ENCODE measurements around the gene PNCK.
"Not testable (repeated sequence)": the region's sequence is repeated elsewhere in the genome, so short reads cannot be mapped to it uniquely, and the experiment has no call there.

The PNCK gene

DNA sequence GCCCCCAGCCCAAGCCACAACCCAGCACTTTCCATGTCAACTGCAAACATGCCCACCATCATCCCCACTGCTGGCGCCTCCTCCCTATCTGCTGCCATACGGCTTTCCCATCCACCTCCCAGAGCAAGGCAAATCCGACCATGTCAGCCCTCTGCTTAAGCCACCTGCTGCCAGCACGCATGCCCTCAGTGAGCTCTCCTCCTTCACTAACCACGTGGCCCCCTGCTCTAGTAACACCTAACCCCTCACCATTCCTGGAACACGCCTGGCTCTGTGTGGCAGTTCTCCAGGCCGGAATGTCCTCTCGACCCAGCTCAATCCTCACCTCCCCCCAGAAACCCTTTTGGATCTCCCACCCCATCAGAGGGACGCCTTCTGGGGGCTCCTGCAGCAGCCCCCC is 33.2 kb upstream of the PNCK start:
- Histone ChIP-seq H3K27me3 (ENCODE audit: control insufficient read depth in 1 of 2, insufficient read depth in 2 of 2, low read length in 2 of 2) (no peaks in the 10 kb centered on the region), H3K9ac (ENCODE audit: low read depth in 1 of 2, low read length in 2 of 2) (no peak overlapping the region), H3K4me1 (ENCODE audit: control insufficient read depth in 1 of 2, insufficient read depth in 2 of 2, low read length in 2 of 2) (peaks cover 4 to 12% of the 10 kb centered on the region in 2 donors), H3K4me3 (ENCODE audit: low read depth in 1 of 2, low read length in 2 of 2) (no peak overlapping the region), H3K36me3 (ENCODE audit: control insufficient read depth in 1 of 2, insufficient read depth in 2 of 2, low read length in 2 of 2) (peaks cover 2 to 29% of the 10 kb centered on the region in 2 donors), H3K27ac (ENCODE audit: low read depth, low read length) (no peak overlapping the region), H3K9me3 (ENCODE audit: control insufficient read depth in 1 of 2, low read length in 2 of 2) (no peaks in the 10 kb centered on the region)

GRCh38 chrX:153705403-153706060 is 31.9 kb upstream of the PNCK start:
- H3K27ac ChIP-seq (ENCODE audit: low read depth, low read length); H3K9me3 ChIP-seq (ENCODE audit: control insufficient read depth in 1 of 2, low read length in 2 of 2): not testable (repeated sequence)
- peaks cover 2 to 28% of the 10 kb centered on the region in 2 donors for H3K36me3 ChIP-seq (ENCODE audit: control insufficient read depth in 1 of 2, insufficient read depth in 2 of 2, low read length in 2 of 2)

DNA sequence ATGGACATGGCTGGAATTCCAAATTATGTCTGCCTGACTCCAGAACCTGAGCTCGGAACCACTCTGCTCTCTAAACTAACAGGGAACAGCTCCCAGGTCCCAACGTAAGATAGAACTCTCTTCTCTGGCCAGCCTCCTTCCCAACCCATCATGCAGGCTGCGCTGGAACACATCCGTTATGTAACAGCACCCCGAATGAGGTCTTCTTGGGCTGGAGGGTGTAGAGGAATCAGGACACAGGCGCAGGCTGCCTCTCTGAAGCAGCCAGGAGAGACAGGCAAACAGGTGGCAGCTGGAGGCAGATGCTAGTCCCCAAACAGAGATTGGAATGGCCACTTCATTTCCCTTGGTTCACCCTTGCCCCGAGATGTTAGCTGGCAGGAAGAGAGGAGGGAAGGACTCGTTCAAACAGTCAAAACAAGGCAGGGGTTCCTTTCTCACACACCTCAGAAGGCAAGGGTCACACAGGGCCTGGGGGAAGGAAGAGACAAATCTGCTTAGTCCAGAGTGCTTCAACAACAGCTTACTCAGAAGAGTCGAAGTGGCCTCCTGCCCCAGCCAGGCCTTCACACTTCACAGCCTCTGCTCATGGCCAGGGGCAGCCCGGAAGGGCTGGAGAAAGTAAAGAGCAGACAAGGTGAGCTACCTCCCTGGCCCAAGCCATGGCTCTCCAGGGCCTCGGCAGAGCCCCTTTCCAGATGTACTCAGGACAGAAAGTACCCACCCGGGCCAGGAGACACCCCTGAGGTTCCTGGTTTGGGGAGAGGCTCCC is 31.2 kb upstream of the PNCK start:
- not testable (repeated sequence) for H3K9ac ChIP-seq (ENCODE audit: low read depth in 1 of 2, low read length in 2 of 2); H3K4me3 ChIP-seq (ENCODE audit: low read depth in 1 of 2, low read length in 2 of 2); H3K9me3 ChIP-seq (ENCODE audit: control insufficient read depth in 1 of 2, low read length in 2 of 2); H3K27me3 ChIP-seq (ENCODE audit: control insufficient read depth in 1 of 2, insufficient read depth in 2 of 2, low read length in 2 of 2); H3K27ac ChIP-seq (ENCODE audit: low read depth, low read length)
- Histone ChIP-seq H3K36me3 (ENCODE audit: control insufficient read depth in 1 of 2, insufficient read depth in 2 of 2, low read length in 2 of 2) (peaks cover 2 to 25% of the 10 kb centered on the region in 2 donors), H3K4me1 (ENCODE audit: control insufficient read depth in 1 of 2, insufficient read depth in 2 of 2, low read length in 2 of 2) (peaks cover 12 to 23% of the 10 kb centered on the region in 2 donors)

More at GRCh38 chrX:153705403-153706060, 31.9 kb upstream of the PNCK start:
- not testable (repeated sequence) for H3K27me3 ChIP-seq (ENCODE audit: control insufficient read depth in 1 of 2, insufficient read depth in 2 of 2, low read length in 2 of 2); H3K9ac ChIP-seq (ENCODE audit: low read depth in 1 of 2, low read length in 2 of 2); H3K4me3 ChIP-seq (ENCODE audit: low read depth in 1 of 2, low read length in 2 of 2)
- H3K4me1 ChIP-seq (ENCODE audit: control insufficient read depth in 1 of 2, insufficient read depth in 2 of 2, low read length in 2 of 2), result peaks cover 9 to 18% of the 10 kb centered on the region in 2 donors

- H3K9me3 ChIP-seq (ENCODE audit: control insufficient read depth in 1 of 2, low read length in 2 of 2), result no peaks in the 10 kb centered on the region
- H3K27ac ChIP-seq (ENCODE audit: low read depth, low read length), result no peak overlapping the region
- H3K9ac ChIP-seq (ENCODE audit: low read depth in 1 of 2, low read length in 2 of 2), result no peak overlapping the region
- no peaks in the 10 kb centered on the region for H3K27me3 ChIP-seq (ENCODE audit: control insufficient read depth in 1 of 2, insufficient read depth in 2 of 2, low read length in 2 of 2)
- no peak overlapping the region for H3K4me3 ChIP-seq (ENCODE audit: low read depth in 1 of 2, low read length in 2 of 2)
- peaks cover 2 to 25% of the 10 kb centered on the region in 2 donors for H3K36me3 ChIP-seq (ENCODE audit: control insufficient read depth in 1 of 2, insufficient read depth in 2 of 2, low read length in 2 of 2)
- H3K4me1 ChIP-seq (ENCODE audit: control insufficient read depth in 1 of 2, insufficient read depth in 2 of 2, low read length in 2 of 2), result peaks cover 12 to 23% of the 10 kb centered on the region in 2 donors
These were observed 30.5 kb upstream of the PNCK start for GRCh38 chrX:153704021-153704526.

GRCh38 chrX:153703036-153703370 is 29.4 kb upstream of the PNCK start:
- peaks cover 2 to 25% of the 10 kb centered on the region in 2 donors for H3K36me3 ChIP-seq (ENCODE audit: control insufficient read depth in 1 of 2, insufficient read depth in 2 of 2, low read length in 2 of 2)
- peak overlapping the region; percentile 10 for H3K27ac ChIP-seq (ENCODE audit: low read depth, low read length)
- peaks cover 12 to 23% of the 10 kb centered on the region in 2 donors for H3K4me1 ChIP-seq (ENCODE audit: control insufficient read depth in 1 of 2, insufficient read depth in 2 of 2, low read length in 2 of 2)

DNA sequence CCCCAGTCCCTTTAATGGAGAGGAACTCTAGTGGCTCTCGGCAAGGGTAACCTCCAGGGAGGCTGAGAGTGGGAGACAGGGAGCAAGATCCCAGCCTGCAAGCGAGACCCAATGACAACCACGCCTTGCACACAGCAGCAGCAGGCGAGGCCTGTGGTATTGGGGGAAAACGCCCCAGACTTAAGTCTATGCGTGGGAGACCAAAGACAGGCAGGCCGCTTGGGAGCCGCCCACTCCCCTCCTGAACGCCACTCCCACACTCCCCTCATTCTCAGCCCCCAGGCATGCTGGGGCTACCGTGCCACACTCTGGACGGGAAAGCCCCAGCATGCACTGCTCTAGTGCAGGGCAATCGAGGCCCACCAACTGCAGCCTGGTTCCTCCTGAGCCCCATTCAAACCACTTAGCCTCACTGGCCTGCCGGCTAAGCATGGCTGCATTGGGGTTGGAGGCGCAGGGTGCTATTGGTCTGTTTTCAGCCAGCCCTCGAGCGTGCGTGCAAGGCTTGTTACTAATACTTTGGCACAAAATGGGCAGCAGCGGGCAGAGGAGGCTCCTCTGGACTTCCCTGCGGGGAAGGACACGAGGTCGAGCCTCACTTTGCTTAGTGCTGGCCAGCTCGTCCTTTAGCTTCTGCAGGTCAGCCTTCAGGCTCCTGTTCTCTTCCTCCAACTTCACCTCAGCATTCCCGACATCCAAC is 28.9 kb upstream of the PNCK start:
- Histone ChIP-seq H3K36me3 (ENCODE audit: control insufficient read depth in 1 of 2, insufficient read depth in 2 of 2, low read length in 2 of 2) (peaks cover 2 to 25% of the 10 kb centered on the region in 2 donors), H3K9me3 (ENCODE audit: control insufficient read depth in 1 of 2, low read length in 2 of 2) (no peaks in the 10 kb centered on the region), H3K9ac (ENCODE audit: low read depth in 1 of 2, low read length in 2 of 2) (no peak overlapping the region), H3K4me1 (ENCODE audit: control insufficient read depth in 1 of 2, insufficient read depth in 2 of 2, low read length in 2 of 2) (peaks cover 10 to 23% of the 10 kb centered on the region in 2 donors), H3K27ac (ENCODE audit: low read depth, low read length) (no peak overlapping the region), H3K4me3 (ENCODE audit: low read depth in 1 of 2, low read length in 2 of 2) (no peak overlapping the region), H3K27me3 (ENCODE audit: control insufficient read depth in 1 of 2, insufficient read depth in 2 of 2, low read length in 2 of 2) (no peaks in the 10 kb centered on the region)

More at GRCh38 chrX:153703036-153703370, 29.4 kb upstream of the PNCK start:
- no peak overlapping the region for H3K4me3 ChIP-seq (ENCODE audit: low read depth in 1 of 2, low read length in 2 of 2)
- no peaks in the 10 kb centered on the region for H3K27me3 ChIP-seq (ENCODE audit: control insufficient read depth in 1 of 2, insufficient read depth in 2 of 2, low read length in 2 of 2)
- no peaks in the 10 kb centered on the region for H3K9me3 ChIP-seq (ENCODE audit: control insufficient read depth in 1 of 2, low read length in 2 of 2)
- H3K9ac ChIP-seq (ENCODE audit: low read depth in 1 of 2, low read length in 2 of 2), result no peak overlapping the region

GRCh38 chrX:153701706-153702105 is 28.1 kb upstream of the PNCK start:
- H3K36me3 ChIP-seq (ENCODE audit: control insufficient read depth in 1 of 2, insufficient read depth in 2 of 2, low read length in 2 of 2), result peaks cover 2 to 25% of the 10 kb centered on the region in 2 donors
- no peaks in the 10 kb centered on the region for H3K27me3 ChIP-seq (ENCODE audit: control insufficient read depth in 1 of 2, insufficient read depth in 2 of 2, low read length in 2 of 2)
- H3K9me3 ChIP-seq (ENCODE audit: control insufficient read depth in 1 of 2, low read length in 2 of 2), result no peaks in the 10 kb centered on the region
- H3K4me3 ChIP-seq (ENCODE audit: low read depth in 1 of 2, low read length in 2 of 2), result no peak overlapping the region
- no peak overlapping the region for H3K27ac ChIP-seq (ENCODE audit: low read depth, low read length)
- H3K9ac ChIP-seq (ENCODE audit: low read depth in 1 of 2, low read length in 2 of 2), result no peak overlapping the region
- H3K4me1 ChIP-seq (ENCODE audit: control insufficient read depth in 1 of 2, insufficient read depth in 2 of 2, low read length in 2 of 2), result peaks cover 10 to 23% of the 10 kb centered on the region in 2 donors

DNA sequence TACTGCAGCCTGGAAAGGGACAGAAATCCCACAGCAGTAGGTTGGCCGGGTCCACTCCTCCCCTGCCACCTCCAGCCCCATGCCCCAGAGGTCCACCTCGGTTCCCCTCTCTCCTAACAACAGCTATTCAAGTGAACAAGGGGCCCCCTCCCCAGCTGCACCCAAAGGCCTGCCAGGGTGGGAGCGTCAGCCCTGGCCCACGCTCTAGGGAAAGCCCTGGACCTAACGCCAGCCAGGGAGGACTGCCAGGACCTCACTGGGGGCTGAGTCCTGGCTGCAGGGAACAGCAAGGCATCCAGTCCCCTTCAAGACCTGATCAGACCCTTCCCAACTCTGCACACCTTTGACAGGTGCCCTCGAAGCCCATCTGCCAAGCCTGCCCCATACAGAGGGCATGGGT is 27.4 kb upstream of the PNCK start:
- Histone ChIP-seq H3K4me1 (ENCODE audit: control insufficient read depth in 1 of 2, insufficient read depth in 2 of 2, low read length in 2 of 2) (peaks cover 10 to 23% of the 10 kb centered on the region in 2 donors), H3K27ac (ENCODE audit: low read depth, low read length) (peak overlapping the region; percentile 61), H3K9ac (ENCODE audit: low read depth in 1 of 2, low read length in 2 of 2) (no peak overlapping the region), H3K4me3 (ENCODE audit: low read depth in 1 of 2, low read length in 2 of 2) (no peak overlapping the region), H3K36me3 (ENCODE audit: control insufficient read depth in 1 of 2, insufficient read depth in 2 of 2, low read length in 2 of 2) (peaks cover 2 to 27% of the 10 kb centered on the region in 2 donors), H3K9me3 (ENCODE audit: control insufficient read depth in 1 of 2, low read length in 2 of 2) (no peaks in the 10 kb centered on the region), H3K27me3 (ENCODE audit: control insufficient read depth in 1 of 2, insufficient read depth in 2 of 2, low read length in 2 of 2) (no peaks in the 10 kb centered on the region)

DNA sequence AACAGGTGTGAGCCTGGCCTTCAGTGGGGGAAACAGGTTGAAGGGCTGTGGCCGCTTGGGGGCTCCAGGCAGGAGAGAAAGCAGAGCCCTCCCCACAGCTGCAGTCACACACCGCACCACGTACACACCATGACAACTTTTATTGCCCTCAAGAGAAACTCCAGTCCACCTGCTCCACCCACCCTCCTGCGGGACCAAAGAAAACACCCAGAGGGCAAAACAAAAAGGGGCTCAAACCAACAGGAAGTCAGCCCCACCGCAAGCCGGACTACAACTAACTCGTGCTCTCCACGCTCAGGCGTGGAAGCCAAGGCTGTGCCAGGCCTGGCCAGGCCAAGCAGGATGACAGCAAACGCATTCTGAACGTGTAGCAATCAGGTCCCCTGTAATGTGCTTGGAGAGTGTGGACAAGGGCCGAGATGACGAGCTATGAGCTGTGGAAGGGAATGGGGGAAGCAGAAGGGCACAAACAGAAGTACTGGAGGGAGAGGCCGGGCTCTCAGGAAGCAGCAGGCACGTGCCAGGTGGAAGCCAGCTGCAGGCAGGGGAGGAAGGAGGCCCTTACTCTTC is 26.8 kb upstream of the PNCK start:
- Histone ChIP-seq H3K9me3 (ENCODE audit: control insufficient read depth in 1 of 2, low read length in 2 of 2) (no peaks in the 10 kb centered on the region), H3K4me3 (ENCODE audit: low read depth in 1 of 2, low read length in 2 of 2) (no peak overlapping the region), H3K27me3 (ENCODE audit: control insufficient read depth in 1 of 2, insufficient read depth in 2 of 2, low read length in 2 of 2) (no peaks in the 10 kb centered on the region), H3K36me3 (ENCODE audit: control insufficient read depth in 1 of 2, insufficient read depth in 2 of 2, low read length in 2 of 2) (peaks cover 2 to 28% of the 10 kb centered on the region in 2 donors), H3K9ac (ENCODE audit: low read depth in 1 of 2, low read length in 2 of 2) (peak overlapping the region in 1 of 2 donors; percentile 43), H3K4me1 (ENCODE audit: control insufficient read depth in 1 of 2, insufficient read depth in 2 of 2, low read length in 2 of 2) (peaks cover 10 to 23% of the 10 kb centered on the region in 2 donors), H3K27ac (ENCODE audit: low read depth, low read length) (peak overlapping the region; percentile 61)

Data from duodenal mucosa (tissue), 2 donors.